T-helper 2 cell treated with Interferon-gamma antibody and Interleukin-4, amounts not matched to agents 100 ng/mL and 5 ng/mL, for 36 hours (primary cell): ENCODE measurements around the gene SDK2. TPM values are rescaled to one million over a fixed set of nuclear protein-coding genes. Genes with fewer than 3 reads are reported as not detected.

Experiments
- intact Hi-C: fragments of 100-400 bp; cut with micrococcal nuclease; formaldehyde crosslinking; loops from one replicate; pipeline ENCODE4 v1.15.1; 2023
- total RNA-seq: library from RNA; stranded (reverse); gene quantifications from 2 replicates; pipeline ENCODE4 v1.2.3, GENCODE V29; 2022

Gene SDK2
- 2.3 and 2.9 TPM in 2 replicates for total RNA-seq

- intact Hi-C loops = loop anchor here (5.0 kb wide), 1 partner anchor 217 kb away; no protein-coding TSS in a partner anchor
Observed at GRCh38 chr17:73644145-73645049, at the start of gene SDK2. Gene SDK2, minus strand, starts transcription at chr17:73644445. Its CDS starts 357 bp downstream, at chr17:73644088.

- intact Hi-C loops = no loop called here
Observed at GRCh38 chr17:73693071-73693470, 48.8 kb upstream of the SDK2 start.

GRCh38 chr17:73691321-73691766 lies 47.1 kb upstream of the SDK2 start:
- intact Hi-C loops = no loop called here

DNA sequence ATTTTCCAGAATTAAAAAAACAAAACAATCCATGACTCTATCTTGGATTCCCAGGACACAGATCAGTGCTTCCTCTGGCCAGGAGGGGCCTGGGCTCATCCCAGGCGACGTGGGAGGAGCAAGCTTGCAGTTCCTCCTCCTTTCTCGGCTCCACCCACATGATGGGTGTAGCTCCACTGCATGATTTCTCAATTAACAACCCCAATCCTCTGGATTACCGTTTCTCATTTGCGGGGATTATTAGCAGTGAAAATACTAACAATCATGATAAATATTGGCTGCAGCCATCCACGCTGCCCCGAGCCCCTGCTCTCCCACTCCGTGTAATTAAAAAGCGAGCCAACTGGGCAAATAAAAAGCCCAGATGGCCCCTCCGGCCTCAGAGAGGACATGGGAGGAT lies 46.4 kb upstream of the SDK2 start:
- intact Hi-C loops = no loop called here

DNA sequence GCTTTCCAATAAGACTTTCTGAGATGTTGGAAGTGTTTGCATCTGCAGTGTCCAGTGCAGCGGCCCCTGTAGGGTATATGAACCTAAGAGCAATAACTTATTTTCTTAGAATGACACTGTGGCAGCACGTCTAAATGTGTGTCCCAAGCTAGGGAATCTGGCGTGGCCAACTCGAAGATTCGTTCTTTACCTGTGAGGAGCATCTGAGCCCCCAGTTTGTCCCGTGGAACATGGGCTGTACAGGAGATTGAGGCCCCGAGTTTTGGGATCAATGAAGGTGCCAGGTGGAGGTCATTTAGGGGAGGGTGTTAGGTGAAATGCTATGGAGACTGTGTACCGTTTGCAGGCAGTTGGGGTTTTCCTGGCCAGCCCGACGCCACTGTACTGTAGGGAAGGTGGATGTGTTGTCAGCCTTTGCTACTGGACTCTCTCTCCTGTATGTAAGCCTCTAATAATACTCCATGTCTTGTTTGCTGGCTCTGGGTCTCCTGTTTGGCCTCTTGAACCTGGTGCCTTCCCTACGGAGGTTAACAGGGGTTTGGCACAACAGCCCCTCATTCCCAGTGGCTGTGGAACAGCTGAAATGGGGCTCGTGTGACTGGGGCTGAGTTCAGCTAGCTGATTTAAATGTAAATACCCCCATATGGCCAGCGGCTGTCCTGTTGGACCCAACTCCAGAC lies 45.5 kb upstream of the SDK2 start:
- intact Hi-C loops = no loop called here

DNA sequence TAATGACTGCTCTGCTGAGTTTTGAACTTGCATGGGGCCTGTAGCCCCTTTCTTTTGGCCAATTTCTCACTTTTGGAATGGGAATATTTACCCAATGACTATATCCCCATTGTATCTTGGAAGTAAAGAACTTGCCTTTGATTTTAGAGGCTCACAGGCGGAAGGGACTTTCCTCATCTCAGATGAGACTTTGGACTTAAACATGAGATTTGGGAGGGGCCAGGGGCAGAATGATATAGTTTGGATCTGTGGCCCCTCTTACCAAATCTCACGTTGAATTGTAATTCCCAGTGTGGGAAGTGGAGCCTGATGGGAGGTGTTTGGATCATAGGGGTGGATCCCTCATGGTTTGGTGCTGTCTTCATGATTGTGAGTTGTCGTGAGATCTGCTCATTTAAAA lies 42.7 kb upstream of the SDK2 start:
- intact Hi-C loops = no loop called here

DNA sequence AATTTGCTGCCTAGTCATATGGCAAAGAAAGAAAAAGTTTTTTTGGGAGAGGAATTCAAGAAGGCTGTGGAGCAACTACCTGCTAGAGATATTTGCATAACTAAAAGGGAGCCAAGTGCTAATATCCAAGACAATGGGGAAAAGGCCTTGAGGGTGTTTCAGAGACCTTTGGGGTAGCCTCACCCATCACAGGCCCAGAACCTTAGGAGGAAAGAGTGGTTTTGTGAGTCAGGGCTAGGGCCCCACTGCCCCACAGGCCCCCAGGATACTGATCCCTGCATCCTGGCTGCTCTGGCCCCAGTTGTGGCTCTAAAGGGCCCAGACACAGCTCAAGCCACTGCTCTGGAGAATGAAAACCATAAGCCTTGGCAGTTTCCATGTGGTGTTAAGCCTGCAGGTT lies 41.9 kb upstream of the SDK2 start:
- intact Hi-C loops = no loop called here

DNA sequence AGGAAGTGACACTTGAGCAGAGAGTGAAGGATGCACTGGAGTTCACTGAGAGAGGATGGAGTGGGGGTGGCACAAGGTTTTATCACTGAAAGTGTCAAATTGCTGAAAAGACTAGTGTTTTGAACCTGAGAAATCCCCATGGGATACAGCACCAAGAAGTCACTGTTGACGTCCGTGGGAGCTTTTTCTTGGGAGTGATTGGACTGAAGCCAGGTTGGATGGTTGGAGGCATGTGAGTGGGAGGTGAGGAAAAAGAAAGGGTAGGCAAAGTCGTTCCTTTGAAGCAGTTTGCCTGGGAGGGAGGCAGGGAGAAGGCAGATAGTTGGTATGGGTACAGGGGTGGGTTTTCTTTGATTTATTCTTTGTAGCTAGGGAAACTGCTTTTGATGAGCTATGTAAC lies 39.9 kb upstream of the SDK2 start:
- intact Hi-C loops = no loop called here

DNA sequence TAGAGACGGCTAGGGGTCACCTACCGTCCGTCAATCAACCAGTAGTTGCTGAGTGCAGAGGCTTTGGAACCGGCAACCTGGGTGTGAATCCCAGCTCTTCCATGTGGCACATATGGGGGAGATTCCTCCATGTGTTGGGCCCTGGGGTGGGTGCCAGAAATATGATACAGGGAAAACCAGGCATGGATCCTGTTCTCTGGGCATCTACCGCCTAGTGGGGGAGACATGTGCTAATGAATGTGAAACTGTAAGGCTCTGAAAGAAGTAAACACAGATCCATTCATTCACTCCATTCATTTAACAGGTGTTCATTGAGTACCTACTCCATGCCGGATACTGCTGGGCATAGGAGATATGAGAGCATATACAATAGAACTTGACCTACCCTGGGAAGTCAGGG lies 39.5 kb upstream of the SDK2 start:
- intact Hi-C loops = no loop called here

DNA sequence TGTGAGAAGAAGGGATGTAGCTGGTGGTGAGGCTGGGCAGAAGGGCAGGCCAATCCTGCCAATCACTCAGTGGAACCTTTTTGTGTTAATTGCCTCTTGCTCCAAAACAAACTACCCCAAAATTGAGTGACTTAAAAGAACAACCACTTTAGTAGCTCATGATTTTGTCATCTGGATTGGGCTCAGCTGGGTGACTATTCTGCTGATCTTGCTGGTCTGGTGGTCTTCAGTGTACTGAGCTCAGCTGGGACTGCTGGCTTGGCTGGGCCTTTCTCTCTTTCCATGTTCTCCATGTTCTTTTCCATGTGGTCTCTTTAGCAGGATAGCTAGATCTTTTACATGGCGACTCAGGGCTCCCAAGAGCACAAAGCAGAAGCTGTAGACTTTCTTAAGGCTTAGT lies 37.7 kb upstream of the SDK2 start:
- intact Hi-C loops = no loop called here

GRCh38 chr17:73679476-73679875 lies 35.2 kb upstream of the SDK2 start:
- intact Hi-C loops = no loop called here

DNA sequence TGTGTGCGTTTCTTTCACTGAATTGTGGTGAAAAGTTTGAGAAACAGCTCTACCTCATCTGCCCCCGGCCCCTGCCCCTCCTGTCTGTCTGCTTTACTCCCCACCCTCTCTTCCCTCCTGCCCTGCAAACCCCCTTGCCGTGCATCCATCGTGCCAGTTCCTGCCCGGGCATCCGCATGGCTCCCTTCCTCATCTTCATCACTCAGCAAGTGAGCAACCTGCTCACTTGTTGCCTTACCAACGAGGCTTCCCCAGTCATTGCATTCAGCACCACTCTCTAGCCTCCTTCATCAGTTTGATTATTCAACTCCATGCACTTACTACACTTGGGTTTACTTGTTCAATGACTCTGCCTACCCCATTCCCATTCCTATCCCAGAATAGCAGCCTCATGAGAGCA lies 34.8 kb upstream of the SDK2 start:
- intact Hi-C loops = no loop called here

GRCh38 chr17:73669771-73670170 lies 25.5 kb upstream of the SDK2 start:
- intact Hi-C loops = loop anchor here (5.0 kb wide), 1 partner anchor 43 kb away; no protein-coding TSS in a partner anchor

DNA sequence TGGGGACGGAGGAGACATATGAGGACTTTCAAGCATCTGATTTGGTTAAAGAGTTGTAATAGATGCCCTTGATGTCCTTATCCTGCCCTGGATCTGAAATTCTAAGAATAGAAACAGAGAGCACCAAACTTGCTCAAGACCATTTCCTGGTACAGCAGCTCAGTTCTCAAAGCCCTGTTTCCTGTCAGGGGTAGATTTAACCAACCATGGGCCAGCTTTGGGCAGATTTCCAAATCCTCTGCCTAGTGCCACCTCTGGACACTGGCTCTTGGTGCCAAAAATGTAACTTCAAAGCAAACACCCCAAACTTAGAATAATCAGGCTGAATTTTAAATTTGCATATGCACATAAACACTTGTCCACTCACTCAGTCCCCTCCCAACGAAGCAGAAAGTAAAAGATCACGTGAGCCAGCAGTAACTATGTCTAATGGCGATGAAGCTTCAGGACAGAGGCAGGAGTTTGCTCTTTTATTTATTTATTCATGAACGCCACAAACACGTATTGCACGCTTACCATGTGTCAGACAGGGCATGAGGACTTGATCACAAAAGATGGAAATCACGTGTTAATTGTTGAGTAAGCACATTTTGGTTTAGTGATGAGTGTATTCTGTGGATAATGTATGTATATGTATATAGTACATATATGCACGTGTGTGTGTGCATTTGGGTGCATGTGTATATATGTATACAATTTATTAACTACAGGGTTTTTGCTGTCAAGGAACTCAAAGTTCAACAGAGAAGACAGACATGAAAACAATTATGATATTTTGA lies 23.1 kb upstream of the SDK2 start:
- intact Hi-C loops = loop anchor here (5.0 kb wide), 1 partner anchor 45 kb away; no protein-coding TSS in a partner anchor

GRCh38 chr17:73663614-73664013 lies 19.4 kb upstream of the SDK2 start:
- intact Hi-C loops = no loop called here

DNA sequence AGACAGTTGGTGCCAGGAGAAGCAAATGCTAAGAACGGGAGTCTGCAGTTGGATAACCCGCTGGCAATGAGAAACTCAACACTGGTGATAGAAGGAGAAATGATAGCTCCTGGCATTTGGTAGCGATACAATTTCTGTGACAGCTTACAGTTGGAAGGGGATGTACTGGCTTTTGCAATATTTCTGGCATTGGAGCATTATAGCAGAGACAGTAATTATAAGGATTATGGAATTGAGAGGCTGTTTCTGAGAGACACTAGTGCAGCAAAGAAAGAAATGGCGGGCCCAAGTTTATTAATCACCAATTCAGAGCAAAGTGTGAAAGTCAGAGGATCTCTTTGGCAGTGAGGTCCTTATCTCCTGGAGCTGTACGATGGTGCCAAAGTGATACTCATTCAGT lies 16.1 kb upstream of the SDK2 start:
- intact Hi-C loops = no loop called here

DNA sequence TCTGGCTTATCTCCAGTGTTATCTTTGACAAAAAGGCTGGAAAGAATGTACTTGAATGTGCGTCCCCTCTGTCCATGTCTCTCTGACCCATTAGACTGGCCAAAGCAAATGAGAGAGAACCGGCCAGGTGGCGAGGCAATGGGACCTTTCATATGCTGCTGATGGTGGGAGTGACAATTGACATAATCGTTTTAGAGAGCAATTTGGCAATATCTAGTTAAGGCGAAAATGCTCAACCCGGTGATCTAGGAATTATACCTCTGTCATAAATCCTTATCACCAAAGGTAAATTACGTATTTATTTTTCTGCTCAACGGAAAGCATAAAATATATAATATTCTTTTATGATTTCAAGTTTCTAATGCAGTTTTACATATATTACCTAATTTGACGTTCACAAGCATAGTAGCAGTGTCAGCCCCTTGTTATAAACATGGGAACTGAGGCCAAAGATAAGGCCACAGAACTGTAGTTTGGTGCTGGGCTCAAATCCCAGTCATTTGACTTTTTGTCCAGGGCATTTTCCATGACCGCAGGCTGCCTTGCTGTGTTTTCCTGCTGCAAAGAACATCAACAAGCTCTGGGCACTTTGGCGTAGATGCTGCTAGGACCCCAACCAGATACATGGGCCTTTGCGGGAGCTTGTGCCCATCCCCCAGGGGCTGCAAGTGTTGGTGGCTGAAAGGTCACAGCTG lies 14.7 kb upstream of the SDK2 start:
- intact Hi-C loops = no loop called here

- intact Hi-C loops = no loop called here
Observed at GRCh38 chr17:73657473-73658116, 13.3 kb upstream of the SDK2 start.

DNA sequence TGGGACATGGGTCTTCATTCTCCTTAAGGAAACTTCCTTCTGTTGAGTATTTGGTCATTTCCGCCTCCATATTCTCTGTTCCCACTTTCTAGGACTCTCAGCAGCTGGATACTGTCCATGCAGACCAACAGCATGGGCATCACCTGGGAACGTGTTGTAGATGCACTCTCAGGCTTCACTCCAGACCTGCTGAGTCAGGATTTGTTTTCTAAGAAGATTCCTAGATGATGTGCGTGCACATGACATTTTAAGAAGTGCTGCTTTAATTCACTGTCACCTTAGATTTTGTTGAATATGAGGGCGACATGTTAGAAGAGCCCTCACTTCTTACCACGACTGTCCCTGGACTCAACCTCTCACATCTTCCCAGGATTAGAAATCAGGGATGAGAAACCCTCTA lies 10.0 kb upstream of the SDK2 start:
- intact Hi-C loops = no loop called here

GRCh38 chr17:73653810-73654209 lies 9.6 kb upstream of the SDK2 start:
- intact Hi-C loops = no loop called here
